Measurements from ENCODE around the gene USP28.

USP28 gene

DNA sequence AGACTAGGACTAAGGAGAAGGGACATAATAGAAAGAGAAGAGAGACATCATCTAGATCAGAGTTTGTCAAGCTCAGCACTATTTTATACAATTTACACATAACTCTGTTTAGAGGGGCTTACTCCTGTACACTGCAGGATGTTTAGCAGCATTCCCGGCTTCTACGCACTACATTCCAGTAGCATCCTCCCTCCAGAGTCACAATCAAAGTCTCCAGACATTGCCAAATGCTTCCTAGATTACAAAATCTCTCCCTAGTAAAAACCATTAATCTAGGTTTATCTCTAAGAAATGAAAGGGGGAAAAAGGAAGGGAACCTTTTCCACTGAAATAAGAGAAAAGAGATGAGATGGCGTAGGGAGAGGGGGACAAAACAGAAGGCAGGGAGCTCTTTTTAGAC, 4.0 kb downstream of the USP28 start:
- Histone ChIP-seq H3K36me3 (ENCODE audit: insufficient read depth, low read length) (no peaks in the 10 kb centered on the region), H3K27me3 (ENCODE audit: insufficient read depth, low read length, poor library complexity, severe bottlenecking) (no peaks in the 10 kb centered on the region), H3K4me3 (ENCODE audit: low read length, poor library complexity, severe bottlenecking) (peak overlapping the region; percentile 22), H3K9me2 (replicated peaks; ENCODE audit: low read depth, low read length) (no peaks in the 10 kb centered on the region), H4K20me1 (ENCODE audit: insufficient read depth, low read length, poor library complexity, severe bottlenecking) (peaks cover 21% of the 10 kb centered on the region), H3K9me3 (ENCODE audit: insufficient read depth, low read depth, low read length) (no peaks in the 10 kb centered on the region), H2AFZ (ENCODE audit: low read length) (no peak overlapping the region), H3K79me2 (ENCODE audit: insufficient read depth, low read length) (peaks cover 64% of the 10 kb centered on the region), H3K4me1 (ENCODE audit: insufficient read depth, low read length, poor library complexity, severe bottlenecking) (peaks cover 50% of the 10 kb centered on the region), H3K9ac (ENCODE audit: low read depth, low read length, poor library complexity, severe bottlenecking) (peak overlapping the region; percentile 29), H3F3A (ENCODE audit: low read depth) (no peaks in the 10 kb centered on the region), H3K4me2 (ENCODE audit: low read depth, low read length, poor library complexity, severe bottlenecking) (peak overlapping the region; percentile 90)
- TF ChIP-seq, protein P1, sequence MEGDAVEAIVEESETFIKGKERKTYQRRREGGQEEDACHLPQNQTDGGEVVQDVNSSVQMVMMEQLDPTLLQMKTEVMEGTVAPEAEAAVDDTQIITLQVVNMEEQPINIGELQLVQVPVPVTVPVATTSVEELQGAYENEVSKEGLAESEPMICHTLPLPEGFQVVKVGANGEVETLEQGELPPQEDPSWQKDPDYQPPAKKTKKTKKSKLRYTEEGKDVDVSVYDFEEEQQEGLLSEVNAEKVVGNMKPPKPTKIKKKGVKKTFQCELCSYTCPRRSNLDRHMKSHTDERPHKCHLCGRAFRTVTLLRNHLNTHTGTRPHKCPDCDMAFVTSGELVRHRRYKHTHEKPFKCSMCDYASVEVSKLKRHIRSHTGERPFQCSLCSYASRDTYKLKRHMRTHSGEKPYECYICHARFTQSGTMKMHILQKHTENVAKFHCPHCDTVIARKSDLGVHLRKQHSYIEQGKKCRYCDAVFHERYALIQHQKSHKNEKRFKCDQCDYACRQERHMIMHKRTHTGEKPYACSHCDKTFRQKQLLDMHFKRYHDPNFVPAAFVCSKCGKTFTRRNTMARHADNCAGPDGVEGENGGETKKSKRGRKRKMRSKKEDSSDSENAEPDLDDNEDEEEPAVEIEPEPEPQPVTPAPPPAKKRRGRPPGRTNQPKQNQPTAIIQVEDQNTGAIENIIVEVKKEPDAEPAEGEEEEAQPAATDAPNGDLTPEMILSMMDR (conservative IDR thresholded peaks at IDR 0.05; ENCODE audit: low read length) = no peak
- TF ChIP-seq EZH2phosphoT487 (IDR thresholded peaks at IDR 0.05; ENCODE audit: borderline replicate concordance) = no peak

GRCh38 chr11:113867843-113868503, 7.4 kb downstream of the USP28 start:
- no peaks in the 10 kb centered on the region for H3K9me3 ChIP-seq (ENCODE audit: insufficient read depth, low read depth, low read length)
- peaks cover 34% of the 10 kb centered on the region for H3K4me1 ChIP-seq (ENCODE audit: insufficient read depth, low read length, poor library complexity, severe bottlenecking)
- peaks cover 6% of the 10 kb centered on the region for H4K20me1 ChIP-seq (ENCODE audit: insufficient read depth, low read length, poor library complexity, severe bottlenecking)
- H3K9me2 ChIP-seq (replicated peaks; ENCODE audit: low read depth, low read length) = no peaks in the 10 kb centered on the region
- TF ChIP-seq, protein P1 (conservative IDR thresholded peaks at IDR 0.05; ENCODE audit: low read length) = no peak
- TF ChIP-seq EZH2phosphoT487 (IDR thresholded peaks at IDR 0.05; ENCODE audit: borderline replicate concordance) = no peak
- peak overlapping the region; percentile 17 for H3K4me2 ChIP-seq (ENCODE audit: low read depth, low read length, poor library complexity, severe bottlenecking)
- no peak overlapping the region for H3K9ac ChIP-seq (ENCODE audit: low read depth, low read length, poor library complexity, severe bottlenecking)
- no peaks in the 10 kb centered on the region for H3F3A ChIP-seq (ENCODE audit: low read depth)
- H3K4me3 ChIP-seq (ENCODE audit: low read length, poor library complexity, severe bottlenecking) = no peak overlapping the region
- no peaks in the 10 kb centered on the region for H3K36me3 ChIP-seq (ENCODE audit: insufficient read depth, low read length)
- H3K27me3 ChIP-seq (ENCODE audit: insufficient read depth, low read length, poor library complexity, severe bottlenecking) = no peaks in the 10 kb centered on the region
- H2AFZ ChIP-seq (ENCODE audit: low read length) = no peak overlapping the region
- peaks cover 57% of the 10 kb centered on the region for H3K79me2 ChIP-seq (ENCODE audit: insufficient read depth, low read length)

DNA sequence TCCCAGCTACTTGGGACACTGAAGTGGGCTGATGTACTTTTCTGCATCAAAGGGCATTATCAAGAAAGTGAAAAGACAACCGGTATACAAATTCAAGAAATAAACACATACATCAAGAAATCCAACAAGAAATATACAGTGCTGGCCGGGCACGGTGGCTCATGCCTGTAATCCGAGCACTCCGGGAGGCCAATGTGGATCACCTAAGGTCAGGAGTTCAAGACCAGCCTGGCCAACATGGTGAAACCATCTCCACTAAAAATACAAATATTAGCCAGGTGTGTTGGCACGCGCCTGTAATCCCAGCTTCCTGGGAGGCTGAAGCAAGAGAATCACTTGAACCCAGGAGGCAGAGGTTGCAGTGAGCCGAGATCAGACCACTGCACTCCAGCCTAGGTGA, 9.5 kb downstream of the USP28 start:
- Histone ChIP-seq H3K4me1 (ENCODE audit: insufficient read depth, low read length, poor library complexity, severe bottlenecking) (peaks cover 20% of the 10 kb centered on the region), H3K9ac (ENCODE audit: low read depth, low read length, poor library complexity, severe bottlenecking) (no peak overlapping the region), H3K36me3 (ENCODE audit: insufficient read depth, low read length) (no peaks in the 10 kb centered on the region), H4K20me1 (ENCODE audit: insufficient read depth, low read length, poor library complexity, severe bottlenecking) (peaks cover 5% of the 10 kb centered on the region), H3K4me2 (ENCODE audit: low read depth, low read length, poor library complexity, severe bottlenecking) (no peak overlapping the region), H3K9me2 (replicated peaks; ENCODE audit: low read depth, low read length) (no peaks in the 10 kb centered on the region), H3K79me2 (ENCODE audit: insufficient read depth, low read length) (peaks cover 36% of the 10 kb centered on the region; the same call in 1 of the 2 replicates), H3K27me3 (ENCODE audit: insufficient read depth, low read length, poor library complexity, severe bottlenecking) (no peaks in the 10 kb centered on the region), H3K4me3 (ENCODE audit: low read length, poor library complexity, severe bottlenecking) (no peak overlapping the region), H3K9me3 (ENCODE audit: insufficient read depth, low read depth, low read length) (no peaks in the 10 kb centered on the region), H2AFZ (ENCODE audit: low read length) (no peak overlapping the region), H3F3A (ENCODE audit: low read depth) (no peaks in the 10 kb centered on the region)
- TF ChIP-seq, protein P1 (conservative IDR thresholded peaks at IDR 0.05; ENCODE audit: low read length) = no peak
- TF ChIP-seq EZH2phosphoT487 (IDR thresholded peaks at IDR 0.05; ENCODE audit: borderline replicate concordance) = no peak

All from Loucy (cell line).